Measurements from ENCODE around the gene BCL2L13. TPM values are rescaled to one million over a fixed set of nuclear protein-coding genes. Genes with fewer than 3 reads are reported as not detected.

BCL2L13 gene
- total RNA-seq, 2 experiments from 2014 or later, result 32.2 to 32.6 TPM

DNA sequence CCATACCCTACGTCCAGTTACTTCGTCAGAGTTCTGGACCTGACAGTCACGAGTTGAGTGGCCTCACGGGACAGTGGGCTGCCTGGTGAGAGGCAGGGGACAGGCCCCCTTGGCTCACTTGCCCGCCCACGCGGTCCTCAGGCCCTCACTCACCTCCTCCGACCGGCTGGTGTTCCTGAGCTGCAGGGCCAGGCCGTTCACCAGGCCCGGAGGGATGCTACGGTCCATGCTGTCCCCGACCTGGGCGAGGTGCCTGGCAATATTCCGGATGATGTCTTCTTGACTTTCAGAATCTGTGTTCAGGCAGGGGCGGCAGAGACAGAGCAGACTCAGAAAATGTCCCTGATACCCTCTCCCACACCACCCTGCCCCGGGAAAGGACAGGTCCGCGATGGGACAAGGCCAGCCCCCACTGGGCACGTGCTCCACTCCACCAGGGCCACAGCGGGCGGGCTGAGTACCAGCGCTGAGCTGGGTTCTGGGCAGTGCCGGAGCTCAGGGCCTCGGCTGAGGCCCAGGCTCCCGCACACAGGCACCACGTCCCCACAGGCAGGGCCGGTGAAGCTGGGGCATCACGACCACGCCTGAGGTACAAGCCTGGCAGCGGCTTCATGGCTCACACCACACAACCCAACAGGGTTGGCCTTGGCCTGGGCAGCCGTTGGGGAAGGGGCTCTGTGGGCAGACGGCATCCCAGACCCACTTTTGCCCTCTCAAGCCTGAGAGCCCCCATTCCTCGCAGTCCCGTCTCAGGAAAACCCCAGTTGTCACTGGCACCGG, 100.8 kb downstream of the BCL2L13 start:
- CTCF ChIA-PET, result interaction anchor here (8.0 kb wide), 1 partner anchor 44 kb away, joined by 112 read pairs; no protein-coding TSS in a partner anchor
- Mint-ChIP-seq H3K9me3 (no peaks in the 10 kb centered on the region), H3K27ac (no peak overlapping the region), H3K4me3 (no peak overlapping the region), H3K4me1 (ENCODE audit: low read depth) (peaks cover 8% of the 10 kb centered on the region), H3K27me3 (ENCODE audit: low read depth) (no peaks in the 10 kb centered on the region), H3K36me3 (ENCODE audit: low read depth) (no peaks in the 10 kb centered on the region)
- DNase-seq, result no peak
- intact Hi-C loops (cut with micrococcal nuclease), result no loop called here

DNA sequence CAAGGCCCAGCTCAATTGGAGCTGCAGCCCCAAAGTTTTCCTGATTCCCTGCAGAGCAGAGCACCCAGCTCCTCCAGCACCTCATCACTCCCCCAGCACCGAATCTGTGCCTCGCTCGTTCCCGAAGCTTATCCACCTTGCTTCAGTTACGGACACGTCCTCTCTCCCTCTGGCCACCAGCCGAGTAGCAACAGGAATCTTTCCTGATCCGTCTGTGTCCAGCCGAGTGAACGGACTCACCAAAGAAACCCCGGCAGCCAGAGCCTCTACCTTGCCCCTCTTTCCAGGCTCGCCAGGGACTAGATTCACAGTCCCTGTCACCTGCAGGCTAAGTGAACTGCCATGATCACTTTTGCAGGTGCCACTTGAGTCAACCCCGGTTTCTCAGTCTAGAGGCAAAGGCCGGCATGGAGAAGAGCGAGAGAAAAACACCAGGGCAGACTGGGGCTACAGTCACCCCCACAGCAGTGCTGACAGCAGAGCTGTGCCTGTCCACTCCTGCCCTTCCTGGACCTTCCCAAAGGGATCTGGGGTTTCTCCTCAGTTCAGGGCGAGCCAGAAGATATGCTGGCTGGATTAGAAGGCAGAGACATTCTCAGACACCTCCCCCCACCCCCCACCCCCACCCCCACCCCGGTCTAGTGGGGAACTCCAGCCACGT, 103.4 kb downstream of the BCL2L13 start:
- CTCF ChIA-PET, result interaction anchor here (0.6 to 8.0 kb wide), 18 partner anchors 10 to 650 kb away, joined by 3 to 112 read pairs (median 4); partner anchors contain the start of gene BID
- intact Hi-C loops (cut with micrococcal nuclease), result loop anchor here (1.0 kb wide), 2 partner anchors 43 to 334 kb away; no protein-coding TSS in a partner anchor
- no peaks in the 10 kb centered on the region for H3K9me3 Mint-ChIP-seq
- H3K4me1 Mint-ChIP-seq (ENCODE audit: low read depth), result peaks cover 4% of the 10 kb centered on the region
- no peak for DNase-seq
- no peak overlapping the region for H3K27ac Mint-ChIP-seq
- no peaks in the 10 kb centered on the region for H3K27me3 Mint-ChIP-seq (ENCODE audit: low read depth)
- no peaks in the 10 kb centered on the region for H3K36me3 Mint-ChIP-seq (ENCODE audit: low read depth)
- H3K4me3 Mint-ChIP-seq, result no peak overlapping the region

DNA sequence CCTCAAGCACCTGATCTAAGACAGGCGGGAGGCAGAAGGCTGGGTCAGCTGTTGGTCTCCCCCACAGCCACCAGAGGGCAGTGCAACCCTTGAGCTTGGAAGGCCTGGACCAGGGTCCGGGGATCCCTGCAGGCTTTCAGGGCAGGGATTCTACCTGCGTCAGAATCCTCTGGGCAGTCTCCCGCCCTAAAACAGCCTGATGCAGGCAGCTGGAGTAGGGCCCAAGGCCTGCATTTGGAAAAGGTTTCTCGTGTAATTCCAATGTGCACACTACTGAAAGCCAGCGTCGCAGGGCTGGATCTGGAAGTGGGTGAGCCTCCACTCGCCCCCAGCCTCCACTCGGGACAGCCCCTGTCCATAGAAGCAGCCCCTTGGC, 104.0 kb downstream of the BCL2L13 start:
- H3K27me3 Mint-ChIP-seq (ENCODE audit: low read depth), result no peaks in the 10 kb centered on the region

DNA sequence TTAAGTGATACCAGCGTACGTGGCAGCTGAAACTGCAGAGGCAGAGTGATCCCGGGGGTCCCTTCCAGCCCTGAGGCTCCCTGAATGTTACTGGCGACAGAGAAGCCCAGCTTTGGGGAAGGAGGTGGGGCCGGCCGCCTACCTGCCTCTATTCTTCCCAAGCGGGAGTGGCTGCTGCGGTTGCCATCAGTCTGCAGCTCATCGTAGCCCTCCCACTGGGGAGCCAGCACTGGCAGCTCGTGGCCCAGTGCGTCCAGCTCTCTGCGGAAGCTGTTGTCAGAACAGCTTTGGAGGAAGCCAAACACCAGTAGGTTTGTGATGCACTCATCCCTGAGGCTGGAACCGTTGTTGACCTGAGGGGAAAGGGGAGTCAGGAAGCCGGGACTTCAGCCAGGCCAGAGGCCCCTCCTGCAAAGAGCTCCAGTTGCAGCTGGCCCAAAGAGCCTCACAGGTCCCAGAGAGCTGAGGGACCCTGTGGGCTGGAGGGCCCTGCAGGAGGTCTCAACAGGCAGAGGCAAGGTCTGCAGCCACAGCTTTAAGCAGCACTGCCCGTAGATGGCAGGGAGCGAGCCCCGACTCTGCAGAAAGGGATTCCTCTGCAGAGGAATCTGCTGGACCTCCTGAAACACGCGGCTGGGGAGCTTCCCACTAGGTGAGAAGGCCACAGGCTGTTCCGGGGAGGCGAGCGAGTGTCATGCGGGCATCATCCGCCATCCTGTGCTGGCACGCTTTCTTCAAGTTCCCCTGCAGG, 105.3 kb downstream of the BCL2L13 start:
- Mint-ChIP-seq H3K27me3 (ENCODE audit: low read depth) (no peaks in the 10 kb centered on the region), H3K4me1 (ENCODE audit: low read depth) (peaks cover 4% of the 10 kb centered on the region), H3K36me3 (ENCODE audit: low read depth) (no peaks in the 10 kb centered on the region), H3K4me3 (no peak overlapping the region), H3K27ac (no peak overlapping the region), H3K9me3 (no peaks in the 10 kb centered on the region)
- CTCF ChIA-PET, result interaction anchor here (0.9 to 8.0 kb wide), 8 partner anchors 12 to 332 kb away, joined by 3 to 112 read pairs (median 4); no protein-coding TSS in a partner anchor
- intact Hi-C loops (cut with micrococcal nuclease), result no loop called here
- no peak for DNase-seq

More for the DNA sequence above, 104.0 kb downstream of the BCL2L13 start:
- H3K36me3 Mint-ChIP-seq (ENCODE audit: low read depth), result no peaks in the 10 kb centered on the region
- no peaks in the 10 kb centered on the region for H3K9me3 Mint-ChIP-seq
- intact Hi-C loops (cut with micrococcal nuclease), result loop anchor here (1.0 kb wide), 2 partner anchors 43 to 334 kb away; no protein-coding TSS in a partner anchor
- CTCF ChIA-PET, result interaction anchor here (0.6 to 8.0 kb wide), 17 partner anchors 10 to 651 kb away, joined by 3 to 112 read pairs (median 4); partner anchors contain the start of gene BID
- DNase-seq, result peak; percentile 79
- H3K27ac Mint-ChIP-seq, result no peak overlapping the region
- no peak overlapping the region for H3K4me3 Mint-ChIP-seq
- H3K4me1 Mint-ChIP-seq (ENCODE audit: low read depth), result peaks cover 4% of the 10 kb centered on the region

DNA sequence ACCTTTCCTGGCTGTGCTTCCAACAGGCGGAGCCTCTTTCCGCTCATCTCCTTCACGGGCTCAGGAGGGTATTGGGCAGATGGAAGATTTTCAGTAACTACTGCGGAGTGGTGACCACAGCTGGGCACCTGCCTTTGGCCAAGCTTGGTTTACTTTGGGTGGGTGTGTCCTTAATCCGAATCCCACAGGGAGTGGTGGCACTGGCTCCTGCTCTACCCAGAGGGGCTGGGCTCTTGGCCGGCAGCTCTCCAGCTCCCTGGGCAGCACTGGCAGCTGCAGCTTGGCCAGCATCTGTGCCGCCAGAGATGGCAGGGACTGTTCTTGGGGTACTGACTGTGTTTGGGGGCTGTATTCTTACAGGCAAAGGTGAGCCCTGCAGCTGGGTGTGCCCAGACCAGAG, 105.9 kb downstream of the BCL2L13 start:
- Mint-ChIP-seq H3K36me3 (ENCODE audit: low read depth) (no peaks in the 10 kb centered on the region), H3K27me3 (ENCODE audit: low read depth) (no peaks in the 10 kb centered on the region), H3K4me1 (ENCODE audit: low read depth) (peaks cover 4% of the 10 kb centered on the region), H3K9me3 (no peaks in the 10 kb centered on the region), H3K4me3 (no peak overlapping the region), H3K27ac (no peak overlapping the region)
- intact Hi-C loops (cut with micrococcal nuclease), result no loop called here
- CTCF ChIA-PET, result interaction anchor here (0.9 to 8.0 kb wide), 6 partner anchors 12 to 332 kb away, joined by 3 to 112 read pairs (median 4); no protein-coding TSS in a partner anchor
- DNase-seq, result no peak

DNA sequence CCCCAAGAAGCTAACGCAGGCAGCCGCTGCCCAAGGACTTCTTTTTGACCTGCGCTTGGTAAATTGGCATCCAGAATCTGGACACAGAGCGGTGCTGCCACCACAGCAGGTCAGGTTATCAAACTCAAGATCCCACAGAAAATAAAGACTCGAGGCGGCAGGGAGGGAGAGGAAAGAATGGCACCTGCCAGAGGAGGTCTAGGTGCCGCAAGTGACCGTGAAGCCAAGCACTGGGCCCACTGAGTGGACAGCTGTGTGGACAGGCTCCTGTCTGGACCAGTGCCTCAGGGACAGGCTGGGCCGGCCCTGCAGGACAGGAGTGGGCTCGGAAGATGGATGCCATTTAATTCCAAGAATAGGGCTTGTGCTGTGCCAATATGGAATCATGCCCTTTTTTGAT, 108.4 kb downstream of the BCL2L13 start:
- no peaks in the 10 kb centered on the region for H3K36me3 Mint-ChIP-seq (ENCODE audit: low read depth)
- intact Hi-C loops (cut with micrococcal nuclease), result no loop called here
- H3K27me3 Mint-ChIP-seq (ENCODE audit: low read depth), result no peaks in the 10 kb centered on the region
- no peak overlapping the region for H3K27ac Mint-ChIP-seq
- CTCF ChIA-PET, result no interaction called here
- H3K4me3 Mint-ChIP-seq, result no peak overlapping the region
- H3K9me3 Mint-ChIP-seq, result no peaks in the 10 kb centered on the region
- no peak for DNase-seq
- peaks cover 4% of the 10 kb centered on the region for H3K4me1 Mint-ChIP-seq (ENCODE audit: low read depth)

DNA sequence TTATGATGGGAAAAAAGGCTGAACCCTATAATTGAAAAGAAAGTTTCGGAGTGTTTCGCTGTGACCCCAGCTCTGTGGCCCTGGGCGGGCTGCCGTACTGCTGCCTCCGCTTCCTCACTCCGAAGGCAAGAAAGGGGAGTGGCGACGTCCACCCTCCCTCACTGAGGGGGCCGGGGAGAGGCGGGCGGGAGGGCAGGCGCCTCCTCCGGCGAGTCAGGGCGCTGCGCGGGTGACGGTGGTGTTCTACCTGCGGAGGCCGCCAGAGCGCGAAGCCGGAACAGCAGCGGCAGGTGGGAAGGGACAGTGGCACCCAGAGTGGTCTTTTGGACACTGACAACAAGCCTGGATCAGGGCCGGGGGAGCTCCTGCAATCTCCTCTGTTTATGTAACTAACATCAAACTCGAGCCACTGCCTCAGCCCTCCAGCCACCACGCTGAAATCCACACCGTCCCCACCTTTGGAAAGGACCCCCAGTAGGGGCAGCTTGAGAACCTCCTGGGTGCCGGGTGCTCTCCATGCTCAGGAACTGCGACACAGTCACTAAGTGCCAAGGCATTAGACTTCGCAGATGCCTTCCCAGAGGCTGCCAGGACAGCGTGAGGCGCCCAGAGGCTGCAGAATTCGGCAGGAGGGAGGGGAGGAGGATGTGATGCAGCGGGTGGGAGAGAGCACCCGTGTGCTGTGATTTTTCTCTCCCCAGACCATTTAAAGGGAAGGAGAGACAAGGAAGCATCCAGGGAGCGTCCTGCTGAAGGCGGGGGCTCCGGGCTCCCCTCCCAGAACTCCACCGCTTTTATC, 110.2 kb downstream of the BCL2L13 start:
- H3K9me3 Mint-ChIP-seq, result no peaks in the 10 kb centered on the region
- H3K36me3 Mint-ChIP-seq (ENCODE audit: low read depth), result no peaks in the 10 kb centered on the region
- H3K27me3 Mint-ChIP-seq (ENCODE audit: low read depth), result no peaks in the 10 kb centered on the region
- DNase-seq, result no peak
- H3K4me3 Mint-ChIP-seq, result no peak overlapping the region
- no peak overlapping the region for H3K27ac Mint-ChIP-seq
- intact Hi-C loops (cut with micrococcal nuclease), result no loop called here
- CTCF ChIA-PET, result interaction anchor here (1.3 kb wide), 1 partner anchor 327 kb away, joined by 3 read pairs; no protein-coding TSS in a partner anchor
- peaks cover 1% of the 10 kb centered on the region for H3K4me1 Mint-ChIP-seq (ENCODE audit: low read depth)

DNA sequence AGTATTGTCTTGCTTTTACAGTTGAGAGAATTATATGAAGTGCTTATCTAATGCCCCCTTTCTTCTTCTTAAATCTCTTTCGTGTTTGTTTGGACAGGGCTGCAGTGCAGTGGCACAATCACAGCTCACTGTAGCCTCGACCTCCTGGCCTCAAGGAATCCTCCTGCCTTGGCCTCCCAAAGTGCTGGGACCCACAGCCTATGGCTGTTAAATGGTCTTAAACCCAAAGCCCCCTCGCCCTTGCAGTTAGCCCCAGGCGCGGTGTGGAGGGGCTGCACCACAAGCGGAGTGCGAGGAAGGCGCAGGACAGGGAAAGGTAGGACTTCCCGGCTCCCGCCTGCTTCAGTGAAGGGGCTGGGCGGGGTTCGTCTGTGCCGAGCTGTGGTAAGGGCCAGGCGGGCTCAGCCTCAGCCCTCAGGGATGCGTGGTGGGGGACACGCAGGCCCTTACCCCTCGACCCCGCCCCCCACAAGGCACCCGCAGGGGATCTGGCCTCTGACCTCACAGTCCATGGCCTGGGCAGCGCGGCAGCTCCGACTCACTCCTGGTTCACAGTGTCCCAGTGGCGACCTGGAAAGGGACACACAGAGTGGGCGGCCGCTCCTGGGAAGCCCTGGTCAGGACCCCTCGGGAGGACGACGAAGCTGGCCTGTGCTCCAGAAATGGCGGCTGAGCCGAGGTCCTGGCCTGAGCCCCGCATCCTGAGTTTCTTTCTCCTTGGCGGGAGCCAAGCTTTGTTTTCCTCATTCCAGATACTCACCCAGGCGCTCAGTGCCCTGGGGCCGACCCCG, 111.2 kb downstream of the BCL2L13 start:
- DNase-seq, result no peak
- Mint-ChIP-seq H3K4me1 (ENCODE audit: low read depth) (peaks cover 5% of the 10 kb centered on the region), H3K27me3 (ENCODE audit: low read depth) (no peaks in the 10 kb centered on the region), H3K36me3 (ENCODE audit: low read depth) (no peaks in the 10 kb centered on the region), H3K4me3 (no peak overlapping the region), H3K9me3 (no peaks in the 10 kb centered on the region), H3K27ac (no peak overlapping the region)
- intact Hi-C loops (cut with micrococcal nuclease), result no loop called here
- CTCF ChIA-PET, result interaction anchor here (2.7 kb wide), 1 partner anchor 35 kb away, joined by 12 read pairs; no protein-coding TSS in a partner anchor

DNA sequence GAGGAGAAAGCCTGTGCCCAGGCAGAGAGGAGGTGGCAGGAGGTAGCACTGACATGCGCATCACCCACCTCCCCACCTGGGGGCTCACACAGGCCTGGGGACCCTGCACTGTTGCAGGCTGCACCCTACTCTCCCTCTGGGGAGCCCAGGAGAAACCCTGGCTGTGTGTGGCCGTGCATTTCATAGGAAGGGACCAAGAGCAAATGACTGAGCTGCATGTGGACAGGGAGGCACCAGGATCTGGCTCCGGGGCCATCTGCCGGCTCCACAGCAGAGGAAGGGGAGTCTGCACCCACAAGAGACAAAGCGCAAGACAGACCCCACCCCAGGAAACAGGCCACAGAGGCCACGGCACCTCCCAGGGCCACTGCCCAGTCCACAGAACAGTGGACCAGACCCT, 113.0 kb downstream of the BCL2L13 start:
- Mint-ChIP-seq H3K36me3 (ENCODE audit: low read depth) (no peaks in the 10 kb centered on the region), H3K4me3 (no peak overlapping the region), H3K4me1 (ENCODE audit: low read depth) (peaks cover 3% of the 10 kb centered on the region), H3K9me3 (no peaks in the 10 kb centered on the region), H3K27me3 (ENCODE audit: low read depth) (no peaks in the 10 kb centered on the region), H3K27ac (no peak overlapping the region)
- intact Hi-C loops (cut with micrococcal nuclease), result no loop called here
- no peak for DNase-seq
- CTCF ChIA-PET, result interaction anchor here (1.3 to 2.7 kb wide), 2 partner anchors 10 to 33 kb away, joined by 4 to 12 read pairs; no protein-coding TSS in a partner anchor

DNA sequence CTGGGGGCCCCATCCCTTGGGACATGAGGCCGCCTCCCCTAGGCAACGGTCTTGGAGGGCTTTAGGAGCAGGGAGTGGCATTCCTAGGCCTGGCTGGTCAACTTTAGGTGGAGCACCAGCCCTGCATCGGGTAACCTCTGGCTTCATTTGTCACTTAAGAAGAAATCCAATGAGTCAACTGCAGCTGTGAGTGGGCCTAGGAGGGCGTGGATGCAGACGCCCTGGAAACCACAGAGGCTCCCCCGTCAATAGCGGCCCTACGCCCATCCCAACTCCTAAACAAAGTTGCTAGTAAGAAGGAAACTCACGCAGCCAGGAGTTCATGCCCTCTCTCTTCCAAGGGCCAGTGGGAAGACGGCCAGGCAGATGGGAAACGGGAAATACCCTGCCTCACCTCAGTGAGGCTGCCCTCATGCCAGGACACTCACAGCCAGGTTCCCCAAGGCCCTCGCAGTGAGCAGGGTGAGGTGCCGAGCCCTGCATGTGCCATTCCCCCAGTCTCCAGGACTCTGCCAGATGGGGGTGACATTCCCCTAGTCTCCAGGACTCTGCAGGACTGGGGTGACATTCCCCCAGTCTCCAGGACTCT, 114.9 kb downstream of the BCL2L13 start:
- H3K4me1 Mint-ChIP-seq (ENCODE audit: low read depth), result peaks cover 5% of the 10 kb centered on the region
- H3K4me3 Mint-ChIP-seq, result no peak overlapping the region
- no peak overlapping the region for H3K27ac Mint-ChIP-seq

More for the DNA sequence above, 114.9 kb downstream of the BCL2L13 start:
- CTCF ChIA-PET, result interaction anchor here (1.7 kb wide), 1 partner anchor 31 kb away, joined by 10 read pairs; no protein-coding TSS in a partner anchor
- peaks cover 2% of the 10 kb centered on the region for H3K36me3 Mint-ChIP-seq (ENCODE audit: low read depth)
- H3K9me3 Mint-ChIP-seq, result no peaks in the 10 kb centered on the region
- no peaks in the 10 kb centered on the region for H3K27me3 Mint-ChIP-seq (ENCODE audit: low read depth)
- intact Hi-C loops (cut with micrococcal nuclease), result no loop called here
- no peak for DNase-seq
